ENCODE measurements around the gene PODXL2.

- TF ChIP-seq TARDBP (IDR thresholded peaks at IDR 0.05): no peak
- no peak for TF ChIP-seq SUZ12 (IDR thresholded peaks at IDR 0.05)
Measured at GRCh38 chr3:127604035-127604434, 24.9 kb upstream of the PODXL2 start.
